HUES64 (cell line): ENCODE results near the gene C12orf76.
"Not testable (repeated sequence)": the region's sequence is repeated elsewhere in the genome, so short reads cannot be mapped to it uniquely, and the experiment has no call there.

ENCODE experiments used
- H3K27ac ChIP-seq: 2 replicates; pipeline ENCODE4 v1.7.0; 2013; ENCODE audit warnings: low read depth, low read length, inconsistent platforms
- H3K27me3 ChIP-seq: 2 replicates; pipeline ENCODE4 v1.6.1; 2013; ENCODE audit warnings: mild to moderate bottlenecking, low read length; ENCODE audit not compliant: insufficient read depth
- H3K36me3 ChIP-seq: 2 replicates; pipeline ENCODE4 v1.6.1; 2013; ENCODE audit warnings: mild to moderate bottlenecking, low read length; ENCODE audit not compliant: insufficient read depth
- H3K4me1 ChIP-seq: 2 replicates; pipeline ENCODE4 v1.6.1; 2013; ENCODE audit warnings: mild to moderate bottlenecking, low read length, moderate library complexity; ENCODE audit not compliant: insufficient read depth
- H3K4me3 ChIP-seq: 2 replicates; pipeline ENCODE4 v1.5.1; 2013; ENCODE audit warnings: mild to moderate bottlenecking, low read length, moderate library complexity
- H3K9ac ChIP-seq: 2 replicates; pipeline ENCODE4 v1.6.1; 2013; ENCODE audit warnings: mild to moderate bottlenecking, low read depth, low read length
- H3K9me3 ChIP-seq: 2 replicates; pipeline ENCODE4 v1.6.1; 2013; ENCODE audit warnings: low read depth, low read length; ENCODE audit not compliant: insufficient read depth
- WGBS: fragments of 150-250, 120-280 bp; methylation state at CpG from one replicate; pipeline ENCODE4 v1.1.7; 2013; ENCODE audit warnings: missing lambda C conversion rate; 5-methylcytosine and 5-hydroxymethylcytosine counted together

The C12orf76 gene

DNA sequence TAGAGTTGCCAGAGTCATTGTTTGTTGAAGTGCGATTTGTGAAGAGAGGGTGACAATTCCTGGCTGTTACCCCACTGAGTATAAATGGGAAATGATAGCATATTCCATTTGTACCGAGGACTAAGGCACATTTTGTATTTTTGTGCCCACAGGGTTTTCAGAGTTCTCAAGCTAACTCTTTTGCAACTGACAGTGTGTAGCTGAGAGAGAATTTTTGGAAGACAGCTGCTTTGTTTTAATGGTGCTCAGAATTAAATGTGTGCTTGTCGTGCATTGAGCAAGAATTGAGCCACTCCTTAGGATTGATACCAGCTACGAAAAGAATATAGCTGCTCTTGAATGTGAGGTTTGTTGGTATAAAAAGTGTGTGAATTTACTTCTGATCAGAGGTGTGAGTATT is 27.4 kb downstream of the C12orf76 start:
- 91% methylated on average over 4 of the region's 4 CpGs for WGBS

DNA sequence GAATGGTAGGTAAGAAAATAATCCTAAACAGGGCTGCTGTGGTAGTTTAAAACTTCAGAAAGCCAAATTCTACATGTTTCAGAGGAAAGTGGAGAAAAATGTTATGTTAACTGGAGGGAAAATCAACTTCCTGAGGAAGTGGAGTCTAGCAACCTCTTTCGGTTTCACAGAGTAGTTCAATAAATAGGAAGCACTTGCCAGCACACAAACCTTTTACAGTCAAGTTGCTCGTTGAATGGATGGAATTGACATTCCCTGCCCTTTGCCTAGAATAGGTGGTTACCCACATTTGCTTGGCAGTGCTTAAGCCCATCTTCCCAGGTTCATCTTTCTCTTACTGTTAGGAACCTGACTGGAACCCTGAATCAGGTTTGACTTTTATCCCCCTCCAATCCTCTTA is 33.2 kb downstream of the C12orf76 start:
- Histone ChIP-seq H3K4me1 (no peaks in the 10 kb centered on the region), H3K9me3 (no peaks in the 10 kb centered on the region), H3K36me3 (peaks cover 26% of the 10 kb centered on the region), H3K27ac (no peak overlapping the region), H3K9ac (no peak overlapping the region), H3K4me3 (no peak overlapping the region), H3K27me3 (no peaks in the 10 kb centered on the region)
- 90% methylated on average over 2 of the region's 2 CpGs for WGBS

More for the DNA sequence above, 27.4 kb downstream of the C12orf76 start:
- H3K9ac ChIP-seq: no peak overlapping the region
- H3K4me3 ChIP-seq: no peak overlapping the region
- H3K4me1 ChIP-seq: peaks cover 6% of the 10 kb centered on the region; the same call in 1 of the 2 replicates
- H3K9me3 ChIP-seq: no peaks in the 10 kb centered on the region
- H3K27ac ChIP-seq: no peak overlapping the region
- H3K27me3 ChIP-seq: no peaks in the 10 kb centered on the region
- peaks cover 23% of the 10 kb centered on the region for H3K36me3 ChIP-seq

DNA sequence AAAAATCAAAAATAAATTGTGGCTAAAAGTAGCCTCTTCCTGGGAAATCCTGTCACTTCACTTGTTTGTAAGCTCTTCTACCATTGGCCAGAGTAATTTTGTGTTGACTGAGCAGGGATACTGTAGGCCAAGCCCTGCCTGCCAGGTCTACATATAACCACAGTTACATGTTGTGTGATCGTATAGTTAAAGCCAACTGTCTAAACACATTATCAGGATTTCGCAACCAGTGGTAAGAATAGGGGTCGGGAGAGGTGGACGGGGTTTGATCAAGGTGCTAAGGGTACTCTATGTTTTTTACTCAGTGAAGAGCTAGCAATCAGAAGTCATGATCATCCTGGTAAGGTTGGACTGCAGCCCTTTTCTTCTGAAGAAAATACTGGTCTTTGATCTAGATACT is 35.7 kb downstream of the C12orf76 start:
- H3K9ac ChIP-seq: no peak overlapping the region
- no peaks in the 10 kb centered on the region for H3K9me3 ChIP-seq
- no peak overlapping the region for H3K27ac ChIP-seq
- 94% methylated on average over 3 of the region's 4 CpGs for WGBS
- H3K36me3 ChIP-seq: peaks cover 9% of the 10 kb centered on the region
- no peaks in the 10 kb centered on the region for H3K27me3 ChIP-seq
- H3K4me1 ChIP-seq: no peaks in the 10 kb centered on the region
- no peak overlapping the region for H3K4me3 ChIP-seq

DNA sequence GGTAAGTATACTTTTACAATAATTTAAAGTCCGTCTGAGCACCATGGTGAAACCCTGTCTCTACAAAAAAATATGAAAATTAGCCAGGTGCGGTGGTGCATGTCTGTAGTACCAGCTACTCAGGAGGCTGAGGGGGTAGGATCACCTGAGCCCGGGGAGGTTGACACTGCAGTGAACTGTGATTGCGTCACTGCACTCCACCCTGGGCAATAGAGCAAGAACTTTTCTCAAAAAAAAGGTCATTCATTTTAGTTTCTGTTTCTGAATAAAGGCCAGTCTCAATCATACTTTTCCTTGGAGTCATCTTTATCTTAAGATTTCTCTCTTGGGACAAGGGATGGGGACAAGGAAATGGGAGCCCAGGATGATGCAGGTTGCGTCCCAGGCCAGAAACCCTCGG is 36.2 kb downstream of the C12orf76 start:
- H3K4me1 ChIP-seq: no peaks in the 10 kb centered on the region
- H3K36me3 ChIP-seq: peaks cover 9% of the 10 kb centered on the region
- no peaks in the 10 kb centered on the region for H3K9me3 ChIP-seq
- H3K27ac ChIP-seq: no peak overlapping the region
- WGBS: 97% methylated on average over 6 of the region's 6 CpGs
- no peak overlapping the region for H3K9ac ChIP-seq
- no peak overlapping the region for H3K4me3 ChIP-seq
- no peaks in the 10 kb centered on the region for H3K27me3 ChIP-seq

DNA sequence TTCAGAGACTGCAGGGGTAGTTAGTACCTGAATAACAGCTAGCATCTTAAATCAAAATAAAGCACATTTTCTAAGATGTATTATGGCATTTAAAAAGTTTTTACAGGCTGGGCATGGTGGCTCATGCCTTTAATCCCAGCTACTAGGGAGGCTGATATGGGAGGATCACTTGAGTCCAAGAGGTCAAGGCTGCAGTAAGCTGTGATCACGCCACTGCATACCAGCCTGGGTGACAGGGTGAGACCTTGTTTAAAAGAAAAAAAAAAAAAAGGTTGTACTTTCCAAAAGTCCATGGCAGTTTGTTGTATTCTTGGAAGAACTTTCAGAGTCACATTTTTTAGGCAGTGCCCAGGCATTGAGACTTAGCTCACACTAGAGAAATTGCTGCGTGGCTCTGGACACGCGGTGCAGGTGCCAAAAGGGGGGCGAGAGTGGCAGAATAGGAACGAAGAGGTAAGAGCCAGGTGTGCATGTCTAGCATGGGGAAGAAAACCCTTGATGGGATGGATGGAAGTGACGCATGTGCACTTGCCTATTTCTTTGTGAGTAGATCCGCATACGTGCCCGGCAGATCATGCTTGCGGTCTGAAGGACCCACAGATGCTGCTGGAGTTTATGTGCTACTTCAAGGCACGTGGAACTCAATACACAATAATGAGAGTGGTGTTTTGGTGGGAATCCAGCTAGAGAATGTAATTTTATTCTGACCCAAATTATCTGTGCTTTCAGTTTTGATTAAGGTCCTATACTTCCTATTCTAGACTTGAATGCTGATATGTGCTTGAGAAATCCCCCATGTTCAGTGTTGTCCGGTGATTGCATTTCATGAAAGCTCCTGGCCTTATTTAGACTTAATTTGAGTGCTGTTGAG is 37.2 kb downstream of the C12orf76 start:
- H3K36me3 ChIP-seq: peaks cover 7% of the 10 kb centered on the region
- H3K27ac ChIP-seq: no peak overlapping the region
- no peaks in the 10 kb centered on the region for H3K27me3 ChIP-seq
- no peak overlapping the region for H3K4me3 ChIP-seq
- H3K9me3 ChIP-seq: no peaks in the 10 kb centered on the region
- H3K4me1 ChIP-seq: no peaks in the 10 kb centered on the region
- no peak overlapping the region for H3K9ac ChIP-seq
- 93% methylated on average over 13 of the region's 13 CpGs for WGBS

DNA sequence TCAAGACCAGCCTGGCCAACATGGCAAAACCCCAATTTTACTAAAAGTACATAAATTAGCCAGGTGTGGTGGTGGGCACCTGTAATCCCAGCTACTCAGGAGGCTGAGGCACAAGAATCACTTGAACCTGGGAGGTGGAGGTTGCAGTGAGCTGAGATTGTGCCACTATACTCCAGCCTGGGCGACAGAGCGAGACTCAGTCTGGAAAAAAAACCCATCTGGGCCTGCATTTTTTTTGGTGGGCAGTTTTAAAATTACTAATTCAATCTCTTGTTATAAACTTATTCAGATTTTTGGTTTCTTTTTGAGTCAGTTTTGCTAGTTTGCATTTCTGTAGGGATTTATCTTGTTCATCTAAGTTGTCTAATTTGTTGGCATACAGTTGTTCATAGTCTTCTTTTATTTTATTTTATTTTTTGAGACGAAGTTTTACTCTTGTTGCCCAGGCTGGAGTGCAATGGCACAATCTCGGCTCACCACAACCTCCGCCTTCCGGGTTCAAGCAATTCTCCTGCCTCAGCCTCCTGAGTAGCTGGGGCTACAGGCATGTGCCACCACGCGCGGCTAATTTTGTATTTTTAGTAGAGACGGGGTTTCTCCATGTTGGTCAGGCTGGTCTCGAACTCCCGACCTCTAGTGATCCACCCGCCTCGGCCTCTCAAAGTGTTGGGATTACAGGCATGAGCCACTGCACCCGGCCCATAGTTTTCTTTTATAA is 39.5 kb downstream of the C12orf76 start:
- not testable (repeated sequence) for H3K4me3 ChIP-seq, H3K36me3 ChIP-seq, H3K9me3 ChIP-seq, H3K9ac ChIP-seq, H3K27ac ChIP-seq, H3K27me3 ChIP-seq, H3K4me1 ChIP-seq
- 97% methylated on average over 14 of the region's 15 CpGs for WGBS

DNA sequence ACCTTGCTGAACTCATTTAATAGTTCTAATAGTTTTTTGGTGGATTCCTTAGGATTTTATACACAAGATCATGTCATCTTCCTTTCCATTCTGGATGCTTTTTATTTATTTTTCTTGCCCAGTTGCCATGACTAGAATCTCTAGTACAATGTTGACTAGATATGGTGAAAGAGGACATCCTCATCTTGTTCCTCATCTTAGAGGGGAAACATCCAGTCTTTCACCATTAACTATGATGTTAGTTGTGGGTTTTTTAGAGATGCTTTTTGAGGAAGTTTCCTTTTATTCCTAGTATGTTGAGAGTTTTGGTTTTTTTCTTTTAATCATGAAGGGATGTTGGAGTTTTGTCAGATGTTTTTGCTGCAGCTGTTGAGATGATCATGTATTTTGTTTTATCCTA is 40.4 kb downstream of the C12orf76 start:
- no peak overlapping the region for H3K27ac ChIP-seq
- no peak overlapping the region for H3K9ac ChIP-seq
- no peaks in the 10 kb centered on the region for H3K9me3 ChIP-seq
- 0 out of 2 replicates have a peak, but pooled peaks cover 4% of the 10 kb centered on the region for H3K36me3 ChIP-seq
- no peaks in the 10 kb centered on the region for H3K27me3 ChIP-seq
- no peak overlapping the region for H3K4me3 ChIP-seq
- no peaks in the 10 kb centered on the region for H3K4me1 ChIP-seq

DNA sequence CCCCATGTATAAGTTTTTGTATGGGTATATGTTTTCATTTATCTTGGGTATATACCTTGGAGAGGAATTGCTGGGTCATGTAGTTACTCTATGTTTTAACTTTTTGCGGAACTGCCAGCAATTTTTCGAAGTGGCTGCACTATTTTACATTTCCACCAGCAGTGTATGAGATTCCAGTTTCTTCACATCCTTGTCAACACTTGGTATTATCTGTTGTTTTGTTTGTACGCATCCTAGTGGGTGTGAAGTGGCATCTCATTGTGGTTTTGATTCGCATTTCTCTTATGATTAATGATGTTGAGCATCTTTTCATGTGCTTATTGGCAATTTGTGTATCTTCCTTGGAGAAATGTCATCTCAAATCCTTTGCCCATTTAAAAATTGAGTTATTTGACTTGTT is 42.2 kb downstream of the C12orf76 start:
- Histone ChIP-seq H3K27me3 (no peaks in the 10 kb centered on the region), H3K36me3 (no peaks in the 10 kb centered on the region), H3K4me1 (no peaks in the 10 kb centered on the region), H3K9me3 (no peaks in the 10 kb centered on the region), H3K27ac (no peak overlapping the region), H3K4me3 (no peak overlapping the region), H3K9ac (no peak overlapping the region)
- WGBS: 90% methylated on average over 4 of the region's 4 CpGs

DNA sequence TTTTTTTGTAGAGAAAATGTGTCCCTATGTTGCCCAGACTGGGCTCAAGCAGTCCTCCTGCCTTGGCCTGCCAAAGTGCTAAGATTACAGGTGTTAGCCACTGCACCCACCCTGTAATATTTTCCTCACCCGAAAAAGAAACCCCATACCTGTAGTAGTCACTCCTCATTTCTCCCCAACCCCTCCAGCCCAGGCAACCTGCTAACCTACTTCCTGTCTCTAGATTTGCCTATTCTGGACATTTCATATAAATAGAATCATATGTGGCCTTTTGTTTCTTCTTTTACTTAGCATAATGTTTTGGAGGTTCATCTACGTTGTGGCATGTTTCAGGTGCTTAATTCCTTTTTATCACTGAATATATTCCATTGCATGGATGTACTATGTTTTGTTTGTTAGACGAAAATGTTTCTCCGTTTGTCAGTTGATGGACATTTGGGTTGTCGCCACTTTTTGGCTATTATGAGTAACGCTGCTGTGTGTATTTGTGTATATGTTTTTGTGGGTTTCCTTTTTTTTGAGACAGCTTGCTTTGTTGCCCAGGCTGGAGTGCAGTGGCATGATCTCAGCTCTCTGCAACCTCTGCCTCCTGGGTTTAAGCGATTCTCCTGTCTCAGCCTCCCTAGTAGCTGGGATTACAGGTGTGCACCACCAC is 42.9 kb downstream of the C12orf76 start:
- WGBS: 94% methylated on average over 7 of the region's 7 CpGs
- no peaks in the 10 kb centered on the region for H3K36me3 ChIP-seq
- H3K4me1 ChIP-seq: 0 out of 2 replicates have a peak, but pooled peaks cover under 1% of the 10 kb centered on the region
- H3K27me3 ChIP-seq: peaks cover 1% of the 10 kb centered on the region; the same call in 1 of the 2 replicates
- H3K9ac ChIP-seq: no peak overlapping the region
- H3K4me3 ChIP-seq: no peak overlapping the region
- no peaks in the 10 kb centered on the region for H3K9me3 ChIP-seq
- H3K27ac ChIP-seq: no peak overlapping the region

DNA sequence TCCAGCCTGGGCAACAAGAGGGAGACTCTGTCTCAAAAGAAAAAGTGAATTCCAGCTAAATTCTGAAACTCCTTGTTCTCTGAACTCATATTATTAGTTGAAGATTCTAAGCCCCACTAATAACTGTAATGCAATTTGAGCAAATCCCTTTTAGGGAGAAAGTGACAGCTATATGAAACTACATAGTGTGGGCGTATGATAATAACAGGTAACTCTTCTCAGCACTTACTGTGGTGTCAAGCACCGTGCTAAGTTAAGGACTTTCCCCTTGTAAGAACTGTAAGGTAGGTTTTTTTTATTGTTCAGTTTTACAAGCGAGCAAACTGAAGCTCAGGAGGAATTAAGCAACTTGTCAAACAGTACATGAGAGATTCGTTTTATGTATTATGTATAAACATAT is 43.7 kb downstream of the C12orf76 start:
- no peak overlapping the region for H3K27ac ChIP-seq
- 92% methylated on average over 3 of the region's 4 CpGs for WGBS

More for the DNA sequence above, 43.7 kb downstream of the C12orf76 start:
- Histone ChIP-seq H3K27me3 (peaks cover 9% of the 10 kb centered on the region), H3K4me3 (no peak overlapping the region), H3K9ac (no peak overlapping the region), H3K36me3 (no peaks in the 10 kb centered on the region), H3K9me3 (no peaks in the 10 kb centered on the region), H3K4me1 (peaks cover 6% of the 10 kb centered on the region; the same call in 1 of the 2 replicates)
